Activated CD4-positive, alpha-beta memory T cell treated with anti-CD3 and anti-CD28 coated beads, Interleukin-2, amount 10 ng/mL, durations not matched to agents 7 days and 5 days (primary cell): ENCODE measurements around the gene PRKCA. TPM values are rescaled to one million over a fixed set of nuclear protein-coding genes. Genes with fewer than 3 reads are reported as not detected.

Experiments used
- CTCF ChIA-PET: fragments of 350-600 bp; sonication (Branson Sonifier 250); formaldehyde crosslinking; loops from one replicate; lab custom pipeline; 2021; ENCODE audit warnings: antibody characterized with exemption, inconsistent platforms; lab: Charles Lee
- POLR2A ChIA-PET: fragments of 350-600 bp; sonication (Branson Sonifier 250); formaldehyde crosslinking; loops from one replicate; lab custom pipeline; 2021; ENCODE audit warnings: antibody characterized with exemption; lab: Charles Lee
- DNase-seq: peaks from one replicate; pipeline ENCODE4 v3.0.0-alpha.2; 2020
- H3K27ac Mint-ChIP-seq: one replicate; pipeline ENCODE4 v1.8.0; 2021; ENCODE audit warnings: mild to moderate bottlenecking, mixed read lengths
- H3K27me3 Mint-ChIP-seq: one replicate; pipeline ENCODE4 v1.8.0; 2021; ENCODE audit warnings: mixed read lengths
- H3K36me3 Mint-ChIP-seq: one replicate; pipeline ENCODE4 v1.8.0; 2021; ENCODE audit warnings: low read depth, mixed read lengths
- H3K4me1 Mint-ChIP-seq: one replicate; pipeline ENCODE4 v1.8.0; 2021; ENCODE audit warnings: mixed read lengths
- H3K4me3 Mint-ChIP-seq: one replicate; pipeline ENCODE4 v1.8.0; 2021; ENCODE audit warnings: mild to moderate bottlenecking, mixed read lengths
- H3K9me3 Mint-ChIP-seq: one replicate; pipeline ENCODE4 v1.8.0; 2021; ENCODE audit warnings: mixed read lengths
- total RNA-seq, 2 experiments: library from RNA; stranded (reverse); gene quantifications; one replicate each; pipeline ENCODE4 v1.2.3, GENCODE V29; 2021

The PRKCA gene
- total RNA-seq, 2 experiments from 2014 or later = 57.6 to 61.3 TPM

- CTCF ChIA-PET = no interaction called here
- peaks cover 34% of the 10 kb centered on the region for H3K36me3 Mint-ChIP-seq
- peaks cover 6% of the 10 kb centered on the region for H3K9me3 Mint-ChIP-seq
- no peak overlapping the region for H3K4me3 Mint-ChIP-seq
- POLR2A ChIA-PET = interaction anchor here (0.8 kb wide), 1 partner anchor 9 kb away, joined by 3 read pairs; no protein-coding TSS in a partner anchor
- no peaks in the 10 kb centered on the region for H3K4me1 Mint-ChIP-seq
- DNase-seq = no peak
- no peaks in the 10 kb centered on the region for H3K27me3 Mint-ChIP-seq
- no peak overlapping the region for H3K27ac Mint-ChIP-seq
Observed at GRCh38 chr17:66799849-66800537, 497.6 kb downstream of the PRKCA start.

- Mint-ChIP-seq H3K4me1 (peaks cover 5% of the 10 kb centered on the region), H3K36me3 (peaks cover 10% of the 10 kb centered on the region), H3K27me3 (no peaks in the 10 kb centered on the region), H3K9me3 (no peaks in the 10 kb centered on the region), H3K4me3 (no peak overlapping the region), H3K27ac (no peak overlapping the region)
- ChIA-PET POLR2A (no interaction called here), CTCF (no interaction called here)
- no peak for DNase-seq
Observed at GRCh38 chr17:66803474-66803951, 501.1 kb downstream of the PRKCA start.

- H3K36me3 Mint-ChIP-seq = peaks cover 10% of the 10 kb centered on the region
- H3K9me3 Mint-ChIP-seq = no peaks in the 10 kb centered on the region
- CTCF ChIA-PET = no interaction called here
- no peak for DNase-seq
- no peak overlapping the region for H3K4me3 Mint-ChIP-seq
- POLR2A ChIA-PET = no interaction called here
- H3K4me1 Mint-ChIP-seq = peaks cover 5% of the 10 kb centered on the region
- no peak overlapping the region for H3K27ac Mint-ChIP-seq
- H3K27me3 Mint-ChIP-seq = no peaks in the 10 kb centered on the region
Observed at GRCh38 chr17:66805567-66805966, 503.2 kb downstream of the PRKCA start.

GRCh38 chr17:66807182-66807581 lies 504.8 kb downstream of the PRKCA start:
- H3K36me3 Mint-ChIP-seq = peaks cover 7% of the 10 kb centered on the region
- H3K9me3 Mint-ChIP-seq = no peaks in the 10 kb centered on the region
- ChIA-PET CTCF (no interaction called here), POLR2A (no interaction called here)
- no peak overlapping the region for H3K4me3 Mint-ChIP-seq
- DNase-seq = no peak
- peaks cover 5% of the 10 kb centered on the region for H3K4me1 Mint-ChIP-seq
- no peaks in the 10 kb centered on the region for H3K27me3 Mint-ChIP-seq
- H3K27ac Mint-ChIP-seq = no peak overlapping the region

- ChIA-PET CTCF (no interaction called here), POLR2A (no interaction called here)
- H3K27ac Mint-ChIP-seq = no peak overlapping the region
- peaks cover 7% of the 10 kb centered on the region for H3K36me3 Mint-ChIP-seq
- H3K4me3 Mint-ChIP-seq = no peak overlapping the region
- no peak for DNase-seq
- no peaks in the 10 kb centered on the region for H3K9me3 Mint-ChIP-seq
- peaks cover 5% of the 10 kb centered on the region for H3K4me1 Mint-ChIP-seq
- H3K27me3 Mint-ChIP-seq = no peaks in the 10 kb centered on the region
Observed at GRCh38 chr17:66809408-66809807, 507.0 kb downstream of the PRKCA start.

- Mint-ChIP-seq H3K4me3 (no peak overlapping the region), H3K36me3 (peaks cover 3% of the 10 kb centered on the region), H3K27me3 (no peaks in the 10 kb centered on the region), H3K9me3 (no peaks in the 10 kb centered on the region), H3K4me1 (peaks cover 5% of the 10 kb centered on the region), H3K27ac (no peak overlapping the region)
- DNase-seq = no peak
- ChIA-PET POLR2A (no interaction called here), CTCF (no interaction called here)
Observed at GRCh38 chr17:66810951-66811682, 508.7 kb downstream of the PRKCA start.

GRCh38 chr17:66811683-66812054 lies 509.3 kb downstream of the PRKCA start:
- DNase-seq = no peak
- Mint-ChIP-seq H3K9me3 (no peaks in the 10 kb centered on the region), H3K27ac (no peak overlapping the region), H3K27me3 (no peaks in the 10 kb centered on the region), H3K36me3 (peaks cover 3% of the 10 kb centered on the region), H3K4me1 (peaks cover 5% of the 10 kb centered on the region), H3K4me3 (no peak overlapping the region)
- CTCF ChIA-PET = no interaction called here
- POLR2A ChIA-PET = no interaction called here

- no peak overlapping the region for H3K27ac Mint-ChIP-seq
- ChIA-PET POLR2A (no interaction called here), CTCF (interaction anchor here (0.5 kb wide), 1 partner anchor 18 kb away, joined by 5 read pairs; no protein-coding TSS in a partner anchor)
- H3K36me3 Mint-ChIP-seq = peaks cover 3% of the 10 kb centered on the region
- no peak overlapping the region for H3K4me3 Mint-ChIP-seq
- H3K27me3 Mint-ChIP-seq = peaks cover 2% of the 10 kb centered on the region
- peaks cover 2% of the 10 kb centered on the region for H3K9me3 Mint-ChIP-seq
- DNase-seq = no peak
- H3K4me1 Mint-ChIP-seq = peaks cover 5% of the 10 kb centered on the region
Observed at GRCh38 chr17:66812571-66812970, 510.2 kb downstream of the PRKCA start.

- peaks cover 6% of the 10 kb centered on the region for H3K9me3 Mint-ChIP-seq
Observed at GRCh38 chr17:66813296-66813695, 510.9 kb downstream of the PRKCA start.

GRCh38 chr17:66814026-66814425 lies 511.6 kb downstream of the PRKCA start:
- no peak overlapping the region for H3K27ac Mint-ChIP-seq
- CTCF ChIA-PET = no interaction called here
- H3K27me3 Mint-ChIP-seq = peaks cover 2% of the 10 kb centered on the region
- no peaks in the 10 kb centered on the region for H3K4me1 Mint-ChIP-seq
- H3K36me3 Mint-ChIP-seq = no peaks in the 10 kb centered on the region
- DNase-seq = no peak
- H3K9me3 Mint-ChIP-seq = peaks cover 6% of the 10 kb centered on the region
- H3K4me3 Mint-ChIP-seq = no peak overlapping the region
- POLR2A ChIA-PET = no interaction called here

More at GRCh38 chr17:66813296-66813695, 510.9 kb downstream of the PRKCA start:
- Mint-ChIP-seq H3K27ac (no peak overlapping the region), H3K4me1 (peaks cover 1% of the 10 kb centered on the region), H3K27me3 (peaks cover 2% of the 10 kb centered on the region), H3K4me3 (no peak overlapping the region), H3K36me3 (no peaks in the 10 kb centered on the region)
- CTCF ChIA-PET = interaction anchor here (0.5 kb wide), 1 partner anchor 17 kb away, joined by 5 read pairs; no protein-coding TSS in a partner anchor
- no peak for DNase-seq
- POLR2A ChIA-PET = no interaction called here

GRCh38 chr17:66814570-66814969 lies 512.2 kb downstream of the PRKCA start:
- H3K27ac Mint-ChIP-seq = no peak overlapping the region
- no peaks in the 10 kb centered on the region for H3K4me1 Mint-ChIP-seq
- ChIA-PET POLR2A (no interaction called here), CTCF (no interaction called here)
- H3K27me3 Mint-ChIP-seq = peaks cover 2% of the 10 kb centered on the region
- H3K9me3 Mint-ChIP-seq = peaks cover 6% of the 10 kb centered on the region
- H3K36me3 Mint-ChIP-seq = no peaks in the 10 kb centered on the region
- H3K4me3 Mint-ChIP-seq = no peak overlapping the region
- DNase-seq = no peak

GRCh38 chr17:66817750-66818149 lies 515.3 kb downstream of the PRKCA start:
- POLR2A ChIA-PET = no interaction called here
- no peaks in the 10 kb centered on the region for H3K4me1 Mint-ChIP-seq
- H3K27ac Mint-ChIP-seq = no peak overlapping the region
- no peak overlapping the region for H3K4me3 Mint-ChIP-seq
- peaks cover 2% of the 10 kb centered on the region for H3K27me3 Mint-ChIP-seq
- DNase-seq = no peak
- CTCF ChIA-PET = no interaction called here
- H3K9me3 Mint-ChIP-seq = peaks cover 6% of the 10 kb centered on the region
- no peaks in the 10 kb centered on the region for H3K36me3 Mint-ChIP-seq

- Mint-ChIP-seq H3K27me3 (peaks cover 2% of the 10 kb centered on the region), H3K36me3 (no peaks in the 10 kb centered on the region), H3K27ac (no peak overlapping the region), H3K4me3 (no peak overlapping the region), H3K4me1 (no peaks in the 10 kb centered on the region), H3K9me3 (peaks cover 6% of the 10 kb centered on the region)
- ChIA-PET CTCF (no interaction called here), POLR2A (no interaction called here)
- no peak for DNase-seq
Observed at GRCh38 chr17:66819466-66819865, 517.1 kb downstream of the PRKCA start.
